Measurements from ENCODE around the gene OGA. TPM values are rescaled to one million over a fixed set of nuclear protein-coding genes. Genes with fewer than 3 reads are reported as not detected.

The OGA gene
- total RNA-seq, 1 experiment from 2014 or later, result 65.0 TPM

DNA sequence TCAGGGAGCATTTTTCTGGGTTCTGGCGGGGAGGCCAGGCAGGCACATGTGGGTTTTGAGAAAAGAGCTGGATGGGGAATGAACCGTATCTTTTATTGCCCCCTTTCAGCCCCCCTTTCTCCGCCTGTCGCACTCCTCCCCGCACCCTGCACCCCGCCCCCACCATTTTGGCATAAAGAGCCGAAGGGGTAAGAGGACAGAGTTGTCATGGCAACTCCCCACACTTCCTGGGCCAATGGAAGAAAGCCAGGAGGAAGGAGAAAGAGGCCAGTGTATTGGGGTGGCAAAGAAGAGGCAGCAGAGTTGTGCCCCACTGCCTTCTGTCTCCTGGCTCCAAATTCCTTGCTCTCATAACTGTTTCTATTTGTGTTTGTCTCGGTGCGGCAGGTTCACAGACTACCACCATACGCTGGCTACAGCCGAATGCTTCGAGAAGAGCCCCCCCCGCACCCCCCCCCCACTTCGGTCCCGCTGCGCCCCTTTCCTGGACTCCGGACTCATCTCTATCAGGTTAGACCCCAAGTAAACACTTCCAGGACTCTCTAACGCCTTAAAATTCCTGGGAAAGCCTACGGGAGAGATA lies 21.9 kb upstream of the OGA start:
- Histone ChIP-seq H4K20me1 (ENCODE audit: insufficient read depth, low read depth, low read length) (peaks cover 7% of the 10 kb centered on the region; the same call in 1 of the 2 replicates), H3K4me1 (ENCODE audit: low read length) (peaks cover 32% of the 10 kb centered on the region), H3K4me2 (ENCODE audit: low read depth, low read length, poor library complexity, severe bottlenecking) (peak overlapping the region; percentile 73), H3K27me3 (ENCODE audit: low read length) (no peaks in the 10 kb centered on the region), H3K4me3 (ENCODE audit: low read length) (peak overlapping the region; percentile 63), H3K9me3 (ENCODE audit: low read length) (no peaks in the 10 kb centered on the region), H3K79me2 (ENCODE audit: low read length) (no peaks in the 10 kb centered on the region), H3K9ac (ENCODE audit: low read length) (peak overlapping the region; percentile 59), H2AFZ (ENCODE audit: low read length) (no peak overlapping the region), H3K36me3 (ENCODE audit: insufficient read depth, low read length) (no peaks in the 10 kb centered on the region), H3K9me2 (replicated peaks; ENCODE audit: insufficient read depth, low read length) (no peaks in the 10 kb centered on the region), H3K27ac (ENCODE audit: low read length) (no peak overlapping the region)
- DNase-seq, result peak; percentile 54

DNA sequence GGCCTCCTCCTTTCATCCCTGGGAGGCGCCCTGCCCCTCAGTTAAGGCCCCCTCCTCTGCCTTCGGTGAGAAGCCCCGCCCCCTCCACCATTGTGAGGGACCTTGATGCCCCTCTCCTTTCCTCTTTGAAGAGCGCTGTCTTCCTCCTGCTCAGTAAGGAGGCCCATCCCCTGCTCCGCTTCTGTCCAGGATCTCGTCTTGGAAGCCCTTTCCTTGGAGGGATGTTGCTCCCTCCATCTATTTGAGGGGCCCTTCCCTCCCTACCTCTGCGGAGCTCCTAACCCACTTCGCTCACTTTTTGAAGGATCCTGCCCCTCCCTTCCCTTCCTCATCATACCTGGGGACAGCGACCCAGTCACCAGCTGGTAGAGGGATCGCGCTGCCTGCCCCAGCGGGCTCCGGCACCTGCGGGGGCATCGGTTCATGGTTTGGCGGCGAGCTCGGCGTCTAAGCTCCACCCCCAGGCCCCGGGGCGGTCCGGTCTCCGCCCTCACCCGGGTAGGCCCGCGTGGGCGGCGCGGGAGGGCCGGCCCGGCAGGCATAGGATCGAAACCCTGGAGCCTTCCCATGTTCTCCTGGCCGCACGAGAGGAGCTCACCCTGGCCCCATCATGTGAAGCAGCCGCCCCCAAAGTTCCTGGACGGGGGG lies 21.3 kb upstream of the OGA start:
- H3K27me3 ChIP-seq (ENCODE audit: low read length), result no peaks in the 10 kb centered on the region
- no peaks in the 10 kb centered on the region for H3K9me2 ChIP-seq (replicated peaks; ENCODE audit: insufficient read depth, low read length)
- H3K36me3 ChIP-seq (ENCODE audit: insufficient read depth, low read length), result no peaks in the 10 kb centered on the region
- H3K27ac ChIP-seq (ENCODE audit: low read length), result no peak overlapping the region
- H3K9ac ChIP-seq (ENCODE audit: low read length), result peak overlapping the region; percentile 59
- peak overlapping the region; percentile 63 for H3K4me3 ChIP-seq (ENCODE audit: low read length)
- H4K20me1 ChIP-seq (ENCODE audit: insufficient read depth, low read depth, low read length), result peaks cover 7% of the 10 kb centered on the region; the same call in 1 of the 2 replicates
- H3K9me3 ChIP-seq (ENCODE audit: low read length), result no peaks in the 10 kb centered on the region
- H2AFZ ChIP-seq (ENCODE audit: low read length), result no peak overlapping the region
- DNase-seq, result peak; percentile 73
- peaks cover 31% of the 10 kb centered on the region for H3K4me1 ChIP-seq (ENCODE audit: low read length)
- peak overlapping the region; percentile 73 for H3K4me2 ChIP-seq (ENCODE audit: low read depth, low read length, poor library complexity, severe bottlenecking)
- H3K79me2 ChIP-seq (ENCODE audit: low read length), result no peaks in the 10 kb centered on the region

DNA sequence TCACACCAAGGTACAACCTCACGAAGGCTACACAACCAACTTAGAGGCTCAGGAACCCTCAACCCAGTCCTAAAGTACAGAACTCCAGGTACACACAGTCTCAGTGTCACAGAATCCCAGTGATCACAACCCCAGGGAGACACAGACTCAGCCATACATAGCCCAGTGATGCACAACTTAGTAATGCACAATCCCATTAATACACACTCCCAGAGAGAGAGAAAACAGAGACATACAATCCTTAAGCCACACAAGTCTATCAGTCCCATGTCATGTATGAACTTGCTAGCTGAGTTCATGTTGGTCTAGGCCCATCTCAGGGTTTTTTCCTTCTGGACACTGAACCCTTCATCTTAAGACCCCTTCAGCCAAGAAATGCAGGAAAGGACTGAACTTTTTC lies 20.8 kb upstream of the OGA start:
- Histone ChIP-seq H3K4me1 (ENCODE audit: low read length) (peaks cover 27% of the 10 kb centered on the region), H3K4me2 (ENCODE audit: low read depth, low read length, poor library complexity, severe bottlenecking) (peak overlapping the region; percentile 73), H2AFZ (ENCODE audit: low read length) (no peak overlapping the region), H3K4me3 (ENCODE audit: low read length) (no peak overlapping the region), H3K27ac (ENCODE audit: low read length) (no peak overlapping the region), H3K9me2 (replicated peaks; ENCODE audit: insufficient read depth, low read length) (no peaks in the 10 kb centered on the region), H3K9me3 (ENCODE audit: low read length) (no peaks in the 10 kb centered on the region), H4K20me1 (ENCODE audit: insufficient read depth, low read depth, low read length) (peaks cover 7% of the 10 kb centered on the region; the same call in 1 of the 2 replicates), H3K79me2 (ENCODE audit: low read length) (no peaks in the 10 kb centered on the region), H3K27me3 (ENCODE audit: low read length) (no peaks in the 10 kb centered on the region), H3K9ac (ENCODE audit: low read length) (no peak overlapping the region), H3K36me3 (ENCODE audit: insufficient read depth, low read length) (no peaks in the 10 kb centered on the region)
- no peak for DNase-seq

DNA sequence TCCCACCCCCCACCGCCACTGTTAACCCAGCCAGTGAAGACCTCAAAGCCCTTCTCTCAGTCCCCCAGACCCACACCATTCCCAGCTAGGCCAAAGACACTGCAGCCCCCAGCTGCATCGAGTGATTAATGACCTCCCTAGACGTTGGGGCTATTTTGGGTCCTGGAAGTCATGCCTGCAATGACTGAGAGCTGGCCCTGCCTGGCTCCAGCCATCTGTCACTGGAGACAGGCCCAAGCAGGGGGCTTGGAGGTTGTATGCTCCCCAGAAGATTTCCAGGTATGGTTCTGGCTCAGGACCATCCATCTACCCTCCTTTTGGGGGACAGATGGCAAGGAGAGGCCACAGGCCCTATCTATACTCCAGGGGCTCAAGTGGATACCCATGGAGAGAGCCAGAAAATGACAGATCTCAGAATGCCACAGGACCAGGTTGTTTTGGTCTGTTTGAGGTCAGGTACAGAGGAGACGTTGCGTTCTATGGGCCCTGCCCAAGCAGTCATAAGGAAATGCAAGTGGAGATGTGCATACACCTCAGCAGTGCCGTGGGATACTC lies 20.2 kb upstream of the OGA start:
- Histone ChIP-seq H3K27me3 (ENCODE audit: low read length) (no peaks in the 10 kb centered on the region), H2AFZ (ENCODE audit: low read length) (no peak overlapping the region), H3K4me3 (ENCODE audit: low read length) (no peak overlapping the region), H3K4me2 (ENCODE audit: low read depth, low read length, poor library complexity, severe bottlenecking) (no peak overlapping the region), H3K9me3 (ENCODE audit: low read length) (no peaks in the 10 kb centered on the region), H3K79me2 (ENCODE audit: low read length) (no peaks in the 10 kb centered on the region), H3K4me1 (ENCODE audit: low read length) (peaks cover 26% of the 10 kb centered on the region), H4K20me1 (ENCODE audit: insufficient read depth, low read depth, low read length) (peaks cover 7% of the 10 kb centered on the region; the same call in 1 of the 2 replicates), H3K27ac (ENCODE audit: low read length) (no peak overlapping the region), H3K9me2 (replicated peaks; ENCODE audit: insufficient read depth, low read length) (no peaks in the 10 kb centered on the region), H3K9ac (ENCODE audit: low read length) (no peak overlapping the region), H3K36me3 (ENCODE audit: insufficient read depth, low read length) (no peaks in the 10 kb centered on the region)
- no peak for DNase-seq

DNA sequence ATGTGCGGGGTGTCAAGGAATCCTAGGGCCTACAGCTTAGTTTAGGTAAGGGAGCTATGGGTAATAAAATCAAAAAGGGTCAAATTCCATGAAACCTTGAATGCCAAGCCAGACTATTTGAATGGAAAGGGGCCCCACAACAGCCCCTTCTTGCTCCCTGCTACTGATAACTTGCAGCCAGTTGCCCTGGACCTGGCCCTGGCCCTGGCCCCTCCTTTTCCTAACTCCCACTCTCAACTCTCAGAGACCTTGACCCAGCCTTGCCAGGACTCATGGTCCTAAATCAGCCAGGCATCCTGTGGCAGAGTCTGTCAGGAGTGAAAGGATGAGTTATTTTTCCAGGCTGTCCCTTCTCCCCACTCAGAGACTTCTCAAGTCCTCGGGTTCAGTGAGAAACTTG lies 19.5 kb upstream of the OGA start:
- no peaks in the 10 kb centered on the region for H3K36me3 ChIP-seq (ENCODE audit: insufficient read depth, low read length)
- H3K4me2 ChIP-seq (ENCODE audit: low read depth, low read length, poor library complexity, severe bottlenecking), result no peak overlapping the region
- no peak for DNase-seq
- no peak overlapping the region for H3K4me3 ChIP-seq (ENCODE audit: low read length)
- no peaks in the 10 kb centered on the region for H3K27me3 ChIP-seq (ENCODE audit: low read length)
- no peaks in the 10 kb centered on the region for H3K9me2 ChIP-seq (replicated peaks; ENCODE audit: insufficient read depth, low read length)
- H3K4me1 ChIP-seq (ENCODE audit: low read length), result peaks cover 25% of the 10 kb centered on the region
- no peak overlapping the region for H3K27ac ChIP-seq (ENCODE audit: low read length)
- H3K79me2 ChIP-seq (ENCODE audit: low read length), result no peaks in the 10 kb centered on the region
- H4K20me1 ChIP-seq (ENCODE audit: insufficient read depth, low read depth, low read length), result peaks cover 2% of the 10 kb centered on the region; the same call in 1 of the 2 replicates
- no peak overlapping the region for H2AFZ ChIP-seq (ENCODE audit: low read length)
- H3K9me3 ChIP-seq (ENCODE audit: low read length), result no peaks in the 10 kb centered on the region
- H3K9ac ChIP-seq (ENCODE audit: low read length), result no peak overlapping the region

DNA sequence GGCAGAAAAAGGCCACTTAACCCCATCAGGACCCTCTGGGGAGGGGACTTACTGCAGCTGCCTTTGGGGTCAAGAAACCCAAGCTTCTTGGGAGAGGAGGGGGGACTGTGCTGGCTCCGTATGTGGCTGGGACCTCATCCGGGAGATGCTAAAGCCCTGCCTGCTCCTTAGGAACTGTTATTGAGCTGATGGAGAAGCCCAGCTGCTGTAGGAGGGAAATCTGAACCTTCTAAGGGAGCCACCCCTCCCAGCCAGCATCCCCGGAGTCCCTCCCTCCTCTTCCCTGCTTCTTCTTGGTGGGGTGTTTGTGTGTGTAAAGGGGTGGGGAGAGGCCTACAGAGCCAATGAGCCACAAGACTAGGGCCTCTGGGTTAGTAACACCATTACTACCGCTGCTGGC lies 17.1 kb upstream of the OGA start:
- H3K36me3 ChIP-seq (ENCODE audit: insufficient read depth, low read length), result no peaks in the 10 kb centered on the region
- H3K27ac ChIP-seq (ENCODE audit: low read length), result no peak overlapping the region
- H3K9ac ChIP-seq (ENCODE audit: low read length), result no peak overlapping the region
- no peak for DNase-seq
- H3K4me1 ChIP-seq (ENCODE audit: low read length), result peaks cover 35% of the 10 kb centered on the region
- H3K27me3 ChIP-seq (ENCODE audit: low read length), result no peaks in the 10 kb centered on the region
- H3K79me2 ChIP-seq (ENCODE audit: low read length), result no peaks in the 10 kb centered on the region
- no peaks in the 10 kb centered on the region for H3K9me2 ChIP-seq (replicated peaks; ENCODE audit: insufficient read depth, low read length)
- no peaks in the 10 kb centered on the region for H4K20me1 ChIP-seq (ENCODE audit: insufficient read depth, low read depth, low read length)
- no peak overlapping the region for H2AFZ ChIP-seq (ENCODE audit: low read length)
- no peak overlapping the region for H3K4me2 ChIP-seq (ENCODE audit: low read depth, low read length, poor library complexity, severe bottlenecking)
- H3K9me3 ChIP-seq (ENCODE audit: low read length), result no peaks in the 10 kb centered on the region
- no peak overlapping the region for H3K4me3 ChIP-seq (ENCODE audit: low read length)

DNA sequence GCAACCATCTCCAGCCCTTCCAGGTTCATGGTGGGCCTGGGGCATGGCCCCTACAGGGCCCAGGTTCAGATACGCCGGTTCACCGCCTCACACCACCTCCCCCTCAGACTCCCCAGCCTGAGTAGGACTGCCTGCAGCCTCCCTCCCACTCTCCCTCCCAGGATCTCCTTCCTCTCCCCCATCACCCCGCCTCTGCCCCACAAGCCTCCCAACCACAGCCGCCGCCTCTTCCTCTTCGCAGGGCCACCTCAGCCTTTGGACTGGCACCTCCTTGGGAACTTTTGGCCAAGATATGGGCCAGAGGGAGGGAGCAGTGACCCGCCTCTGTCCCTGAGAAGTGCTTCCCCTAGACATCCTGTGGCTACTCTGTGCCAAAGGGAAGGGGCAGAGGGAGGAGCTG lies 16.1 kb upstream of the OGA start:
- no peaks in the 10 kb centered on the region for H3K27me3 ChIP-seq (ENCODE audit: low read length)
- H3K9ac ChIP-seq (ENCODE audit: low read length), result no peak overlapping the region
- no peak overlapping the region for H3K4me3 ChIP-seq (ENCODE audit: low read length)
- H3K9me3 ChIP-seq (ENCODE audit: low read length), result no peaks in the 10 kb centered on the region
- no peaks in the 10 kb centered on the region for H3K9me2 ChIP-seq (replicated peaks; ENCODE audit: insufficient read depth, low read length)
- DNase-seq, result no peak
- no peaks in the 10 kb centered on the region for H3K79me2 ChIP-seq (ENCODE audit: low read length)
- no peak overlapping the region for H2AFZ ChIP-seq (ENCODE audit: low read length)
- peaks cover 34% of the 10 kb centered on the region for H3K4me1 ChIP-seq (ENCODE audit: low read length)
- no peaks in the 10 kb centered on the region for H4K20me1 ChIP-seq (ENCODE audit: insufficient read depth, low read depth, low read length)
- H3K36me3 ChIP-seq (ENCODE audit: insufficient read depth, low read length), result no peaks in the 10 kb centered on the region
- H3K27ac ChIP-seq (ENCODE audit: low read length), result no peak overlapping the region
- no peak overlapping the region for H3K4me2 ChIP-seq (ENCODE audit: low read depth, low read length, poor library complexity, severe bottlenecking)

DNA sequence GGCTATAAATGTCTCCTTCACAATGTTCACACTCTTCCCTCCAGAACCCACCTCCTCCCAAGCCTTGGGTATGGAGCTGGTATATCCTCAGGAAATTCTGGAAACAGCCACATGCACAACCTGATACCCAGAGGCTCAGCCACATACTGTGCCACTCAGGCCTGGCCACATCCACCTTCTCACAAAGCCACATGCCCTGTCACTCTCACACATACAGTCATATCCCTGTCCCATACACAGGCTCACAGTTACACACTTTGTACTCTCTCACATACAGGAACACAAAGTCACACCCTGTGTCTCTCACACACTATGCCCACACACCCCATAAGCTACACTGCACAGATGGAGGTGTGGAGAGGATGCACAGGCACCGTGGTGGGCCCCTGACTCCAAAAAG lies 15.2 kb upstream of the OGA start:
- Histone ChIP-seq H3K27me3 (ENCODE audit: low read length) (no peaks in the 10 kb centered on the region), H3K4me1 (ENCODE audit: low read length) (peaks cover 37% of the 10 kb centered on the region), H3K36me3 (ENCODE audit: insufficient read depth, low read length) (no peaks in the 10 kb centered on the region), H3K4me2 (ENCODE audit: low read depth, low read length, poor library complexity, severe bottlenecking) (no peak overlapping the region), H3K4me3 (ENCODE audit: low read length) (no peak overlapping the region), H3K9me3 (ENCODE audit: low read length) (no peaks in the 10 kb centered on the region), H2AFZ (ENCODE audit: low read length) (no peak overlapping the region), H3K9me2 (replicated peaks; ENCODE audit: insufficient read depth, low read length) (no peaks in the 10 kb centered on the region), H3K27ac (ENCODE audit: low read length) (no peak overlapping the region), H3K79me2 (ENCODE audit: low read length) (no peaks in the 10 kb centered on the region), H3K9ac (ENCODE audit: low read length) (no peak overlapping the region), H4K20me1 (ENCODE audit: insufficient read depth, low read depth, low read length) (no peaks in the 10 kb centered on the region)
- no peak for DNase-seq
